DMS114 treated with DMSO at 0.1 percent for 48 hours (cell line): ENCODE measurements around the gene STK11.
A peak's percentile ranks its signal among the peaks of the same experiment; 100 is the strongest.

ENCODE experiments used
- DNase-seq: peaks from one replicate; lab custom pipeline; 2025; ENCODE audit not compliant: unreplicated experiment; lab: John Stamatoyannopoulos, UW

The STK11 gene

DNA sequence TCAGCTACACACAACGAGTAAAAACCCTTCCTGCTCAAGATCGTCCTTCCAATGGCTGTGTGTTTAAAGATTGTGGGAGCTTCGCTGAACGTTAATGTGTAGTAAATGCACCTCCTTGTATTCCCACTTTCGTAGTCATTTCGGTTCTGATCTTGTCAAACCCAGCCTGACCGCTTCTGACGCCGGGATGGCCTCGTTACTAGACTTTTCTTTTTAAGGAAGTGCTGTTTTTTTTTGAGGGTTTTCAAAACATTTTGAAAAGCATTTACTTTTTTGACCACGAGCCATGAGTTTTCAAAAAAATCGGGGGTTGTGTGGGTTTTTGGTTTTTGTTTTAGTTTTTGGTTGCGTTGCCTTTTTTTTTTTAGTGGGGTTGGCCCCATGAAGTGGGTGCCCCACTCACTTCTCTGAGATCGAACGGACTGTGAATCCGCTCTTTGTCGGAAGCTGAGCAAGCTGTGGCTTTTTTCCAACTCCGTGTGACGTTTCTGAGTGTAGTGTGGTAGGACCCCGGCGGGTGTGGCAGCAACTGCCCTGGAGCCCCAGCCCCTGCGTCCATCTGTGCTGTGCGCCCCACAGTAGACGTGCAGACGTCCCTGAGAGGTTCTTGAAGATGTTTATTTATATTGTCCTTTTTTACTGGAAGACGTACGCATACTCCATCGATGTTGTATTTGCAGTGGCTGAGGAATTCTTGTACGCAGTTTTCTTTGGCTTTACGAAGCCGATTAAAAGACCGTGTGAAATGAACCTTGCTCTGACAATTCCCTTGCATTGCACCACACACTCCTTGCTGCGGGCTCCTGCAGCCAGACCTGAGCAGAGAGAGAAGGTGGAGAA lies 67.1 kb downstream of the STK11 start:
- no peak for DNase-seq

DNA sequence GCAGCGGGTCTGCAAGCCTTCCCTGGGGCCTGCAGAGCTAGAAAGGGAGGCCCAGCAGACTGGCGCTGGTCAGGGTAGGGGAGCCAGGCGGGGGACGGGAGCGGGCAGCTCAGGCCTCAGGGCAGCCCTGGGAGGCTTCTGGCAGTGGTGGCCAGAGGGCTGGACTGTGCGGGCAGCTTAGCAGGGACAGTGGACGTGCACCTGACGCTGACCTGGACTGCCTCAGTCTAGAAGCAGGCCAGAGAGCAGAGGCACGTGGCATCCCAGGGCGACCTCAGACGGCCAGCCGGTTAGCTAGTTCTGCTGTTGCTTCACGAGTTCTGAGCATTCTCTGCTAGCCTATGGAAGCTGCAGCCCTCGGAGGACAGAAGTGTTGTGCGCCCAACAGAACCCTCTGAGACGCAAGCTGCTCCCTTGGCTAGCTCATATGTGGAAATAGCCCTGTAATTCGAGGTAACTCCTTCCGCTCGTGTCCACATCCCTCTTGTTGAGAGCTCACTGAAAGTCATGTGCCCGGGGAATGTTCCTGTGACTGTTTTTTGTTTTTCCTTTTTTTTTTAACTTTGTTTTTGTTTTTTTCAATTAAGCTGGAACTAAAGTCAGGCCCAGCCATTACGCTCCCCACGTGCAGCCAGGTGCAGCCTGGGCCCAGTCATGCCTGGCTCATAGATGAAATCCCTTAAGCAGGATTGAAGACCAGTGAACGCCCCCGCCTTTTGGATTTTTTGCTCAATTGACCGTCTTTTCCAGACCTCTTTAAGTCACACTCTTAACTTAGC lies 67.9 kb downstream of the STK11 start:
- no peak for DNase-seq

DNA sequence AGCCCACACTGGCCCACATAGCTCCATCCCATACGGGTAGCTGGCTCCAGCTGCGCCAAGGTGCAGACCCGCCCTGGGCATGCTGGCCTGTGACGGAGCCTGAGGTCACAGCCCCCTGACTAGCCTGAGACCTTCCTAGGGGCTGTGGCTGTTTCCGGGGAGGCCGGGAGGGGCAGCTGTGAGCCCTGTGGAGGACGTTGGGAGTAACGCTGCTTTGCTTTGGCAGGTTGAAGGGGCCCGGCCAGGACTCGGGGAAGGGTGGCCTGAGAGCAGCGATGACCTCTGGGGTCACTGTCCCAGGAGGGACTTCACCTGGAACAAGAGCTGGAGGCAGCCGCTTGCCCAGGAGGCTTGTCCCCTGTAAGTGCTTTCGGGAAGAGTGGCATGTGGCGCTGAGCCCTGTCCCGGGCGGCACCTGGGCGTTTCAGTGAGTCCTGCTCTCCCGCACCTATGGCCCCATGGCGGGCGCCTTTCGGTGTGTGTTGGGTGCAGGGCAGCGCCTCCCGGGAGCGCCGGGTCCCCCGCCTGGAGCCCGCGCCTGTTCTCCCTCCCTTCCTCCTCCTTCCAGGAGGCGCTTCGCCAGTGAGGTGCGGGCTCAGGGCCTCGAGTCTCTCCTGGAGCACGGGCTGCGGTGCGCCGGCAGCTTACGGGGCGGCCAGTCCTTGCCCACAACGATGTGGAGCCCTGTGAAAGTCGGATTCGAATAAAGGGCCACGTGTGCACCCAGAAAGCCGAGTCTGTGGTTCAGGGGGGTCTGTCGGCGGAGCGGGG lies 68.7 kb downstream of the STK11 start:
- DNase-seq, result no peak

DNA sequence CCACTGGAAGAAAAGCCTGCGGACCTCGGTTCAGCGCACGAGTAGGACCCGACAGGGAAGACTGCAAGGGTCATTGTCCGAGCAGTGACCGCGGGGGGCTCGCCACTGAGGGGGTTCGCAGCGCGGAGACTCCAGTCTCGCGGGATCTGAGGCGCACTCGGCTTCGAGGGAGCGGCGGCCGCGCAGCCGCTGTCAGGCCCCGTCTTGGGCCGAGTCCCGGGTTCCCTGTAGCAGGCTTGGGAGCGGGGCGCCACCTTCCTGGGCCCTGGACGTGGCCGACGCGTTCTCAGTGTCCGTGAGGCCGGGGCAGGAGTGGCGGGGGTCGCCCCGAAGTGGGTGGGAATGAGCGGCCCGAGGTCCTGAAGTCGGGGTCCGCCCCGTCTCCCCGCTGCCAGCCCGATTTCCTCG lies 69.3 kb downstream of the STK11 start:
- no peak for DNase-seq

DNA sequence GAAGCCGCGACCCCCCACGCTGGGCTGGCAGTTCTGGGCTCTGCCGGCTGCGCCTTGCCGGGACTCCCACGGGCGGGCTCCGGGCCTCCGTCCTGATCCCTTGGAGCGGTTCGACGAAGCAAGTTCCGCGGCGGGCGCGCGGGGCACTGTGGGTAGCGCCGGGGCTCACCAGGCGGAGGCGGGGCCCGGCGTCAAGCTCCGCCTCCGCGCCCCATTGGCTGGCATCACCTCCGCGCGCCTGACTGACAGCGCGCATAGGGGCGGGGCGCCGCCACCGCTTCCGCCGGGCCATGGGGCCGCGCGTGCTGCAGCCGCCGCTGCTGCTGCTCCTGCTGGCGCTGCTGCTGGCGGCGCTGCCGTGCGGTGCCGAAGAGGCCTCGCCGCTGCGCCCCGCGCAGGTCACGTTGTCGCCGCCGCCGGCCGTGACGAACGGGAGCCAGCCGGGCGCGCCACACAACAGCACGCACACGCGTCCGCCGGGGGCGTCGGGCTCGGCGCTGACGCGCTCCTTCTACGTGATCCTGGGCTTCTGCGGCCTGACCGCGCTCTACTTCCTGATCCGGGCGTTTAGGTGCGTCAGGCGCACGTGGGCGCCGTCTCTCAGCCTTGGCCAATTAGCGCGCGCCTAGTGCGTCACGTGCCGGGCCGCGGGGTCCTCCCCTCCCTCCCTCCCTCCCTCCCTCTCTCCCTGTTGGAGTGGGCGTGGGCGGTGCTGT lies 69.8 kb downstream of the STK11 start, which contains the start of gene FAM174C:
TSS of gene FAM174C (plus strand) at position 271 of the 716 bp plus-strand sequence. CDS start at position 291, 20 bp downstream.
- DNase-seq, result peak; percentile 72

DNA sequence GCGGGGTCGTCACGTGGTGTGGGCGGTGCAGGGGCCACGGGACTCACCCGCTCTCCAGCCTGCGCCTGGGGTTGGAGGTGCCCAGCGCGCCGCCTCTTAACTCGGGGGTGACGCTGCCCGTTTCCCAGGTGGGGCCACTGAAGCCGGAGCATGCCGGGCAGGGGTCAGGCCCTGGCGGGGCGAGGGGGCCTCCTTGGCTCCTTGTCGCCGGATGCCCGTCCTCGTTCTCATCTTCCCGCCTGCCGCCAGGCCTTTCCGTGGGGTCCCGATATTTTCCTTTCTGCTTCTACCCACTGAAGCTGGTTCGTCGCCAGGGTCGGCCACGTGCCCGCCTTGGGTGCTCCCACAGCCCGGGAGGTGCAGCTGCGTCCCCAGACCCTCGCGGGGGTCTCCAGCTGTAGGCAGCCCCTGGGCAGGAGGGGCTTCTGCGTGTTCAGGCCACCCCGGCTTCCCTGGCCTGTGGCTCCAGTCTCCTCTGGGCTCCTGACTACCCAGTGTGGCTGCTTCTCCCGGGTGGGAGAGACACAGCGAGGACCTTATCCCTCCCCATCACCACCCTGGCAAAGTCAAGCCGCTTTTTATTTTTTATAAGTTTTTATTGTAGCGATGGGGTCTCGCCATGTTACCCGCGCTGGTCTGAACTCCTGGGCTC lies 70.5 kb downstream of the STK11 start:
- no peak for DNase-seq

DNA sequence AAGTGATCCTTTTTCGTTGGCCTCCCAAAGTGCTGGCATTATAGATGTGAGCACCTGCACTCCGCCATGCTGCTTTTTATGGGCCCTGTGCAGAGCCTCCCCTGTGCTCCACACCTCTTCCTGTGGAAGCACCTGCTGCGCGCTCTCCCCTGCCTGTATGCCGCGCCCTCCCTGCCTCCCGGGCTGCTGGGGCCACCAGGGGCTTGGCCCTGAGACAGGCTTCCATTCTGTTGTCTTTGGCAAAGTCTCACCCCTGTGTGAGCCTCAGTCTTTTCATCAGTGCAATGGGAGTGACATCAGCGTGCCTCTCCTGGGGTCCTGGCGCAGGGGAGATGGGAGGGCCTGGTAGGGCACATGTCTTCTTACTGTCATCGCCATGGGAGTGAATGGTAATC lies 71.0 kb downstream of the STK11 start:
- DNase-seq, result no peak

DNA sequence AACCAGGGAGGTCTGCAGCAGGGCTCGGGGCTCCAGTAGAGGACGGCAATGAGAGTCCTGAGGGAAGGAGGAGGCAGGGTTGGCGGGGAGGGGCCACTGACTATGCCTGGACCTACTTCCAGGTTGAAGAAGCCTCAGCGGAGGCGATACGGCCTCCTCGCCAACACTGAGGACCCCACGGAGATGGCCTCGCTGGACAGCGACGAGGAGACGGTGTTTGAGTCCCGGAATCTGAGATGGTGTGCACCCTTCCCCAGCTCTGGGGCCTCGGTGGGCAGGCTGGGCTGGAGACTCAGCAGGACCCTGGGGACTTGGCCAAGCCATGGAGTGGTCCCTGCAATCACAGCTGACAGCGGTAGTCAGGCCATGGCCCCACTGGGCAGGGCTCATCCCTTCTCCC lies 71.5 kb downstream of the STK11 start:
- DNase-seq, result no peak
